PC-3 (cell line): Measurements from ENCODE around the gene EHMT1. TPM values are rescaled to one million over a fixed set of nuclear protein-coding genes. Genes with fewer than 3 reads are reported as not detected.

Source experiments
- ATAC-seq: fragments of 200-7000 bp; cut with Tn5 transposase; 2 replicates; pipeline ENCODE4 v1.9.1; 2020; ENCODE audit warnings: mild to moderate bottlenecking, moderate library complexity
- BruUV-seq: library from RNA; stranded (reverse); fragments of 400-500 nt; replicated peaks from 2 replicates; lab custom pipeline; 2021; lab: Mats Ljungman, UMichigan
- CTCF ChIA-PET: fragments of 300-600 bp; sonication (Branson Sonifier 250); formaldehyde crosslinking; loops from one replicate; lab custom pipeline; 2022; ENCODE audit warnings: antibody characterized with exemption; lab: Charles Lee
- POLR2A ChIA-PET: fragments of 300-600 bp; sonication (Branson Sonifier 250); formaldehyde crosslinking; loops from one replicate; lab custom pipeline; 2022; ENCODE audit warnings: antibody characterized with exemption; ENCODE audit not compliant: unreplicated experiment; lab: Charles Lee
- DNase-seq: peaks from one replicate; pipeline ENCODE4 v3.0.0-alpha.2; 2015
- H2AFZ ChIP-seq: fragments of 300-600 bp; sonication (generic); 2 replicates; pipeline ENCODE4 v1.6.0; 2016; ENCODE audit warnings: antibody characterized with exemption, low read length
- H3F3A ChIP-seq: fragments of 300-600 bp; sonication (generic); one replicate; pipeline ENCODE4 v1.6.0; 2017; ENCODE audit warnings: antibody characterized with exemption, low read length, control low read depth, mild to moderate bottlenecking; ENCODE audit not compliant: unreplicated experiment
- H3K27ac ChIP-seq: fragments of 300-600 bp; sonication (generic); 2 replicates; pipeline ENCODE4 v1.5.1; 2016; ENCODE audit warnings: mild to moderate bottlenecking, low read length
- H3K27me3 ChIP-seq: fragments of 300-600 bp; sonication (generic); 2 replicates; pipeline ENCODE4 v1.6.1; 2016; ENCODE audit warnings: low read length, mixed read lengths
- H3K36me3 ChIP-seq: fragments of 300-600 bp; sonication (generic); 2 replicates; pipeline ENCODE4 v1.6.1; 2016; ENCODE audit warnings: low read depth, mixed run types, low read length, mixed read lengths
- H3K4me1 ChIP-seq: fragments of 300-600 bp; sonication (generic); 2 replicates; pipeline ENCODE4 v1.5.1; 2016; ENCODE audit warnings: low read length; ENCODE audit not compliant: insufficient read depth
- H3K4me2 ChIP-seq: fragments of 300-600 bp; sonication (generic); 2 replicates; pipeline ENCODE4 v1.6.0; 2016; ENCODE audit warnings: low read length
- H3K4me3 ChIP-seq: fragments of 300-600 bp; sonication (generic); 2 replicates; pipeline ENCODE4 v1.5.1; 2016; ENCODE audit warnings: mild to moderate bottlenecking, low read length, mixed read lengths
- H3K79me2 ChIP-seq: fragments of 300-600 bp; sonication (generic); 2 replicates; pipeline ENCODE4 v1.6.1; 2017; ENCODE audit warnings: low read length, mixed read lengths
- H3K9ac ChIP-seq: fragments of 300-600 bp; sonication (generic); 2 replicates; pipeline ENCODE4 v1.6.0; 2016; ENCODE audit warnings: mild to moderate bottlenecking, low read length
- H3K9me2 ChIP-seq: fragments of 300-600 bp; sonication (generic); replicated peaks from 2 replicates; pipeline ENCODE4 v1.6.1; 2016; ENCODE audit warnings: mixed run types, low read length, mixed read lengths
- H3K9me3 ChIP-seq: fragments of 300-600 bp; sonication (generic); 2 replicates; pipeline ENCODE4 v1.6.1; 2016; ENCODE audit warnings: low read length, mixed read lengths
- H4K20me1 ChIP-seq: fragments of 300-600 bp; sonication (generic); 2 replicates; pipeline ENCODE4 v1.6.1; 2016; ENCODE audit warnings: low read length, mixed read lengths
- EZH2 ChIP-seq: fragments of 300-600 bp; sonication (generic); IDR thresholded peaks from one replicate; pipeline ENCODE4 v1.6.1; 2017; ENCODE audit warnings: antibody characterized with exemption, mild to moderate bottlenecking, low read length; ENCODE audit not compliant: unreplicated experiment
- EZH2phosphoT487 ChIP-seq: fragments of 300-600 bp; sonication (generic); IDR thresholded peaks from 2 replicates; pipeline ENCODE4 v1.6.1; 2018; ENCODE audit warnings: mild to moderate bottlenecking, antibody characterized with exemption, low read length, borderline replicate concordance
- intact Hi-C: fragments of 100-400 bp; cut with micrococcal nuclease; formaldehyde crosslinking; loops from 2 replicates; pipeline ENCODE4 v1.9.0; 2023
- total RNA-seq: library from RNA; depleted of rRNA; stranded (reverse); fragments of >200 nt; gene quantifications from 2 replicates; pipeline ENCODE4 v1.2.3, GENCODE V29; 2014
- TF ChIP-seq, protein P1 (sequence below): fragments of 300-600 bp; sonication (generic); conservative IDR thresholded peaks from 2 replicates; pipeline ENCODE4 v1.5.1; 2017; ENCODE audit warnings: antibody characterized with exemption, low read depth, mild to moderate bottlenecking, low read length

The EHMT1 gene
- total RNA-seq, 1 experiment from 2014 or later: 42.8 TPM

DNA sequence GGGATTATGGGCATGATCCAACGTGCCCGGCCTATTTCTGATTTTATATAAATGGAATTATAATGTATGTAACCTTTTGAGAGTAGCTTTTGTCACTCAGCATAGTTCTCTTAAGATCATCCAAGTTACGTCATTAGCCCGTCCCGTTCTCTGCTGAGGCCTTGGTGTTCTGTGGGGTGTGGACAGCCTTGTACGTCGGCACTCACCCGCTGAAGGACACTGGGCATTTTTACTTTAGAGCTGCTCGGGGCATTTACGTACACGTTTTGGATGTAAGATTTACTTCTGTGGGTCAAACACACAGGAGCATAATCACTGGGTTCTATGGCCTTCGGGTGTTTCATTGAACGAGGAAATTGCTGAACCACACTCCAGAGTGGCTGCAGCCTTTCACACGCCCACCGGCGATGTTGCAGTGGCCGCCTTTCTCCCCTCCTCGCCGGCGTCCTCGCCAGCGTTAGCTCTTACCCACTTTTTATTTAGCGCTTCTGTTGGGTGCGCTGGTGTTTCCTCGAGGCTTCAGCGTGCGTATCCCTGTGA is 101.8 kb downstream of the EHMT1 start:
- ChIA-PET POLR2A (no interaction called here), CTCF (no interaction called here)
- Histone ChIP-seq H3K4me1 (no peaks in the 10 kb centered on the region), H3K4me3 (no peak overlapping the region), H3K36me3 (no peaks in the 10 kb centered on the region), H4K20me1 (no peaks in the 10 kb centered on the region), H3F3A (no peaks in the 10 kb centered on the region), H3K79me2 (peaks cover 29% of the 10 kb centered on the region), H3K27ac (no peak overlapping the region), H3K9ac (no peak overlapping the region), H3K9me2 (no peaks in the 10 kb centered on the region), H2AFZ (no peak overlapping the region), H3K4me2 (no peak overlapping the region), H3K9me3 (no peaks in the 10 kb centered on the region), H3K27me3 (no peaks in the 10 kb centered on the region)
- intact Hi-C loops: no loop called here
- TF ChIP-seq EZH2 (no peak), EZH2phosphoT487 (no peak)
- TF ChIP-seq, protein P1, sequence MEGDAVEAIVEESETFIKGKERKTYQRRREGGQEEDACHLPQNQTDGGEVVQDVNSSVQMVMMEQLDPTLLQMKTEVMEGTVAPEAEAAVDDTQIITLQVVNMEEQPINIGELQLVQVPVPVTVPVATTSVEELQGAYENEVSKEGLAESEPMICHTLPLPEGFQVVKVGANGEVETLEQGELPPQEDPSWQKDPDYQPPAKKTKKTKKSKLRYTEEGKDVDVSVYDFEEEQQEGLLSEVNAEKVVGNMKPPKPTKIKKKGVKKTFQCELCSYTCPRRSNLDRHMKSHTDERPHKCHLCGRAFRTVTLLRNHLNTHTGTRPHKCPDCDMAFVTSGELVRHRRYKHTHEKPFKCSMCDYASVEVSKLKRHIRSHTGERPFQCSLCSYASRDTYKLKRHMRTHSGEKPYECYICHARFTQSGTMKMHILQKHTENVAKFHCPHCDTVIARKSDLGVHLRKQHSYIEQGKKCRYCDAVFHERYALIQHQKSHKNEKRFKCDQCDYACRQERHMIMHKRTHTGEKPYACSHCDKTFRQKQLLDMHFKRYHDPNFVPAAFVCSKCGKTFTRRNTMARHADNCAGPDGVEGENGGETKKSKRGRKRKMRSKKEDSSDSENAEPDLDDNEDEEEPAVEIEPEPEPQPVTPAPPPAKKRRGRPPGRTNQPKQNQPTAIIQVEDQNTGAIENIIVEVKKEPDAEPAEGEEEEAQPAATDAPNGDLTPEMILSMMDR: no peak
- ATAC-seq: no peak
- no TSS peak for BruUV-seq
- DNase-seq: no peak

DNA sequence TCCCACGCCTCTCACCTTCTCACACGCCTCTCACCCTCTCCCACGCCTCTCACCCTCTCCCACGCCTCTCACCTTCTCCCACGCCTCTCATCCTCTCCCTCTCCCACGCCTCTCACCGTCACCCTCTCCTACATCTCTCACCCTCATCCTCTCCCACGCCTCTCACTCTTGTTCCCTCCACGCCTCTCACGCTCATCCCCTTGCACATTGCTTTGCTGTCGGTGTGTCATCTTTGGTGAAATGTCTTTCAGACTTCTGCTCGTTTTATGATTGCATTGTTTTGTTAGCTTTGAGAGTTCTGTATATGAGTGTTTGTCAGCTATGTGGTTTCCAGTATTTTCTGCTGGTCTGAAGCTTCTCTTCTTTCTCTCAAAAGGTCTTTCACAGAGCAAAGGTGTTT is 102.7 kb downstream of the EHMT1 start:
- intact Hi-C loops: no loop called here
- Histone ChIP-seq H2AFZ (no peak overlapping the region), H3K4me3 (no peak overlapping the region), H3K4me2 (no peak overlapping the region), H3K9me3 (no peaks in the 10 kb centered on the region), H3F3A (no peaks in the 10 kb centered on the region), H3K4me1 (no peaks in the 10 kb centered on the region), H3K9ac (no peak overlapping the region), H3K9me2 (no peaks in the 10 kb centered on the region), H3K36me3 (no peaks in the 10 kb centered on the region), H3K79me2 (peaks cover 26% of the 10 kb centered on the region), H4K20me1 (no peaks in the 10 kb centered on the region), H3K27ac (no peak overlapping the region), H3K27me3 (no peaks in the 10 kb centered on the region)
- TF ChIP-seq EZH2phosphoT487: no peak
- TF ChIP-seq, protein P1: no peak
- TF ChIP-seq EZH2: no peak
- DNase-seq (no peak), ATAC-seq (no peak)
- ChIA-PET POLR2A (no interaction called here), CTCF (no interaction called here)
- no TSS peak for BruUV-seq

DNA sequence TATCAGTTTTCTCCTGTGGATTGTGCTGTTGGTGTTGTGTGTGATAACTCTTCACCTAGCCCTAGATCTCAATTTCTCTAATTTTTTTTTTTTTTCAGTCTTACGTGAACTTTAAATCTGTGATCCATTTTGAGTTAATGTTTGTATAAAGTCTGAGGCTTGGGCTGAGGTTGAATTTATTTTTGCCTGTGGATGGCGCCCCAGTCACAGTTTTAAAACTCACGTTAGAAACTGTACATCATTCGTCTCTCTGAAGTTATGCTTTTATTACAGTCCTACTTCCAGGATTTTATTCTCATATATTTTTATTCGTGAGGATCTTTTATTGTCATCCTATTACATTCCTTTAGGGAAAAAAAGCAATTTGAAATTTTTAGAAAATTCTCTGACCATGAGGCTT is 103.1 kb downstream of the EHMT1 start:
- Histone ChIP-seq H3K9ac (no peak overlapping the region), H3K79me2 (peaks cover 26% of the 10 kb centered on the region), H3K36me3 (no peaks in the 10 kb centered on the region), H3K4me1 (no peaks in the 10 kb centered on the region), H2AFZ (no peak overlapping the region), H4K20me1 (no peaks in the 10 kb centered on the region), H3K4me3 (no peak overlapping the region), H3K9me3 (no peaks in the 10 kb centered on the region), H3K27me3 (no peaks in the 10 kb centered on the region), H3K4me2 (no peak overlapping the region), H3K9me2 (no peaks in the 10 kb centered on the region), H3K27ac (no peak overlapping the region), H3F3A (no peaks in the 10 kb centered on the region)
- ChIA-PET POLR2A (no interaction called here), CTCF (no interaction called here)
- BruUV-seq: no TSS peak
- no peak for ATAC-seq
- intact Hi-C loops: no loop called here
- TF ChIP-seq EZH2phosphoT487 (no peak), EZH2 (no peak)
- TF ChIP-seq, protein P1: no peak
- no peak for DNase-seq
